SK-N-SH (cell line): ENCODE results near the gene SERPINA3.

Experiments used
- EZH2phosphoT487 ChIP-seq: fragments of 200-600 bp; sonication (generic); IDR thresholded peaks from 2 replicates; pipeline ENCODE4 v1.6.1; 2017; ENCODE audit warnings: low read depth, mixed run types, mild to moderate bottlenecking, antibody characterized with exemption, moderate library complexity, borderline replicate concordance
- POLR2AphosphoS5 ChIP-seq: IDR thresholded peaks from 2 replicates; pipeline ENCODE4 v1.6.1; 2012; ENCODE audit warnings: low read depth, low read length
- TF ChIP-seq, protein P1 (sequence below): IDR thresholded peaks from 2 replicates; pipeline ENCODE4 v1.4.0; 2012; ENCODE audit warnings: low read depth

DNA sequence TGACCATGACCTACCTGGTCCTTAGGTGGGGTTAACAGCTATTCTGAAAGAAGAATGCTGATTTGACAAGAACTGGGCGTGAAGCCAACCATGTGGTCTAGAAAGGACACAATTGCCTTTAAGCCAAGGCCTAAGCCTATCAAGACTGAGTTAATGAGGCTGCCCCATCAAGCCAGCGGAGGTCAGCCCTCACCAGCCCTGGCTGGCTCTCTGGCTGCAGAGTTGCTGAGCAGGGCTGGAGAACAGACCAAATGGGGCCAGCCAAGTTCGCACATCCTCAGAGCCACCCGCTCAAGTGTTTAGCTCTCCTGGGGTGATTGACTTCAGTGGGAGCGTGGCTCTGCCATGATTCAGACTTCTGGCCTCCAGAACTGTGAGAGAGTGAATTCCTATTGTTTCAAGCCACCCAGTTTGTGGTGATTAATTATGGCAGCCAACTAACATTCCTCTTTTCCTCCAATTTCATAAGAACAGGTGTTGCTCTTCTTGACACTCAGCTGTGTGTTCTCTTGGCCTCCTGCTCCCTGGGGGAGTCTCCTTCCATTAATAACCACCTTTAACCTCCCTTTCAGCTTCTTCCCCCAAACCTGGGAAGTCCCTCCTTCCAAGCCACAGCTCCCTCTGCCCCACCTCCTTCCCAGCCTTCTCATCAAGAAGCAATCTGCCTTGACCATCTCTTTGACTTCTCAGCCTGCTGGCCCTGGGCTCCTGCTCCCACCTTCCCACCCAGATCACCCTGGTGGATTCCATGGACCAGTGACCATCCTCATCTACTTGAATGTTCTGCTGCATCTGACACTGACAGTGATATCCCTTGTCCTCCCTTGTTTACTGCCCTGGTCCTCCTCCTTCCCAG is 36.2 kb upstream of the SERPINA3 start:
- TF ChIP-seq EZH2phosphoT487: no peak
- TF ChIP-seq, protein P1, sequence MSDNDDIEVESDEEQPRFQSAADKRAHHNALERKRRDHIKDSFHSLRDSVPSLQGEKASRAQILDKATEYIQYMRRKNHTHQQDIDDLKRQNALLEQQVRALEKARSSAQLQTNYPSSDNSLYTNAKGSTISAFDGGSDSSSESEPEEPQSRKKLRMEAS: no peak
- no peak for TF ChIP-seq POLR2AphosphoS5
